Measurements from ENCODE around the gene TEX38. TPM values are rescaled to one million over a fixed set of nuclear protein-coding genes. Genes with fewer than 3 reads are reported as not detected.
A peak's percentile ranks its signal among the peaks of the same experiment; 100 is the strongest.

TEX38 gene
- polyA plus RNA-seq, 2 of the 4 experiments (the other 2 are of a cell fraction), result not detected

DNA sequence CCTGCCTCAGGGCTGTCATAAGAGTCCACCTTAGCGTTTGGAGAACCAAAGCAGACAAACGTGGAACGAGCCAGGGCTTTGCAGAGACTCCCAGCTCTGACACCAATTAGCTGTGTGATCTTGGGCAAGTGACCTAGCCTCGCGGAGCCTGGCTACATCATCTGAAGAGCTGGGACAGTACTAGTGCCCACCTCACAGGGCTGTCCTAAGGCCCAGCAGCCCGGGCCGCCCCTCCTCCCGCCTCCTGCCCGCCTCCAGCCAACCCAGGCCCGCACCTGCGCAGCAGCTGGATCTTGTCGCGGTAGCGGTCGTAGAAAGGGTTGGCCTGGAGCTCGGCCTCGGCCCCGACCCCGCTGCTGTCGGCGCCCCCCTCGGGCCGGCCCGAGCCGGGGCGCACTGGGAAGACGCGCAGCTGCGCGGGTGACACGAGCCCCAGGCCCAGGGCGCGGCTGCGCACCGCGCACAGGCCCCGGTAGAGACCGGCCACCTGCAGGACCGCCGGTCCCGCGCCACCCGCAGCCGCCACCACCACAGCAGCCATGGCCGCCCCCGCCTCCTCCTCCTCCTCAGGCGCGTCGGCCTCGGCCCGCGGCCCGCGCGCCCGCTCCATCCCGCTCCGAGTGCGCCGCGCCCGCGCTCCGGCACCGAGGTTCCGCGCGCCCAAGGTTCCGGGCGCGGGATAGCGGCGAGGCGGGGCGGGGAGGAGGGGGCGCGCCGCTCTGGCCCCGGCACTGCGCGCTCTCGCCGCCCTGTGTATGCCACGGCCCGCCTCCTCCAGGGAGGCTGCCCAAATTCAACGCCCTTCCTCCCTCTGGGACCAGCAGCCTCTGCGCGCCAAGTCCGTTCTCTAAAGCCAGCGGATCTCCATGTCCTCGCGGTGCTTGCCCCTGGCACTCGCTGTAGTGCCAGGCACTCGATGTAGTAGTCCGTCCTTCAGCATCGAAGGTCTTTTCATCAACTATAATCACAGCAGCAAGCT is 3.6 kb upstream of the TEX38 start, which contains the start of gene ATPAF1 (continued):
- TF ChIP-seq, protein P1, sequence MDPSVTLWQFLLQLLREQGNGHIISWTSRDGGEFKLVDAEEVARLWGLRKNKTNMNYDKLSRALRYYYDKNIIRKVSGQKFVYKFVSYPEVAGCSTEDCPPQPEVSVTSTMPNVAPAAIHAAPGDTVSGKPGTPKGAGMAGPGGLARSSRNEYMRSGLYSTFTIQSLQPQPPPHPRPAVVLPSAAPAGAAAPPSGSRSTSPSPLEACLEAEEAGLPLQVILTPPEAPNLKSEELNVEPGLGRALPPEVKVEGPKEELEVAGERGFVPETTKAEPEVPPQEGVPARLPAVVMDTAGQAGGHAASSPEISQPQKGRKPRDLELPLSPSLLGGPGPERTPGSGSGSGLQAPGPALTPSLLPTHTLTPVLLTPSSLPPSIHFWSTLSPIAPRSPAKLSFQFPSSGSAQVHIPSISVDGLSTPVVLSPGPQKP (IDR thresholded peaks at IDR 0.05; ENCODE audit: low read depth, low read length), result no peak
- TF ChIP-seq HOXA7 (CRISPR knock-in tag; IDR thresholded peaks at IDR 0.05) (no peak), HEYL (CRISPR knock-in tag; IDR thresholded peaks at IDR 0.05) (no peak), FOSB (CRISPR knock-in tag; IDR thresholded peaks at IDR 0.05) (no peak), POLR2A (IDR thresholded peaks at IDR 0.05; ENCODE audit: low read length) (peak; percentile 40), KDM5A (IDR thresholded peaks at IDR 0.05) (no peak), HDAC2 (IDR thresholded peaks at IDR 0.05) (no peak), CBX8 (IDR thresholded peaks at IDR 0.05) (no peak), CBX2 (IDR thresholded peaks at IDR 0.05; ENCODE audit: borderline replicate concordance, low read depth) (no peak), HOXB13 (CRISPR knock-in tag; IDR thresholded peaks at IDR 0.05; ENCODE audit: low read depth) (no peak), CHD2 (IDR thresholded peaks at IDR 0.05; ENCODE audit: low read length, partially characterized antibody) (no peak), CEBPB (IDR thresholded peaks at IDR 0.05) (no peak), RAD21 (conservative IDR thresholded peaks at IDR 0.05 in 1 of 2, IDR thresholded peaks at IDR 0.05 in 1 of 2) (no peak; a peak in 1 of 5 replicates), ESRRA (IDR thresholded peaks at IDR 0.05; ENCODE audit: borderline replicate concordance, low read length) (no peak), TP53 (CRISPR knock-in tag; IDR thresholded peaks at IDR 0.05) (no peak), RNF2 (IDR thresholded peaks at IDR 0.05; ENCODE audit: borderline replicate concordance, low read depth) (no peak)
- TF ChIP-seq, protein P2, sequence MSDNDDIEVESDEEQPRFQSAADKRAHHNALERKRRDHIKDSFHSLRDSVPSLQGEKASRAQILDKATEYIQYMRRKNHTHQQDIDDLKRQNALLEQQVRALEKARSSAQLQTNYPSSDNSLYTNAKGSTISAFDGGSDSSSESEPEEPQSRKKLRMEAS (IDR thresholded peaks at IDR 0.05), result peak; percentile 56
- TF ChIP-seq, protein P3, sequence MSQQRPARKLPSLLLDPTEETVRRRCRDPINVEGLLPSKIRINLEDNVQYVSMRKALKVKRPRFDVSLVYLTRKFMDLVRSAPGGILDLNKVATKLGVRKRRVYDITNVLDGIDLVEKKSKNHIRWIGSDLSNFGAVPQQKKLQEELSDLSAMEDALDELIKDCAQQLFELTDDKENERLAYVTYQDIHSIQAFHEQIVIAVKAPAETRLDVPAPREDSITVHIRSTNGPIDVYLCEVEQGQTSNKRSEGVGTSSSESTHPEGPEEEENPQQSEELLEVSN (IDR thresholded peaks at IDR 0.05; ENCODE audit: borderline replicate concordance, low read depth), result no peak
- TF ChIP-seq, protein P4, sequence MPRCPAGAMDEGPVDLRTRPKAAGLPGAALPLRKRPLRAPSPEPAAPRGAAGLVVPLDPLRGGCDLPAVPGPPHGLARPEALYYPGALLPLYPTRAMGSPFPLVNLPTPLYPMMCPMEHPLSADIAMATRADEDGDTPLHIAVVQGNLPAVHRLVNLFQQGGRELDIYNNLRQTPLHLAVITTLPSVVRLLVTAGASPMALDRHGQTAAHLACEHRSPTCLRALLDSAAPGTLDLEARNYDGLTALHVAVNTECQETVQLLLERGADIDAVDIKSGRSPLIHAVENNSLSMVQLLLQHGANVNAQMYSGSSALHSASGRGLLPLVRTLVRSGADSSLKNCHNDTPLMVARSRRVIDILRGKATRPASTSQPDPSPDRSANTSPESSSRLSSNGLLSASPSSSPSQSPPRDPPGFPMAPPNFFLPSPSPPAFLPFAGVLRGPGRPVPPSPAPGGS (IDR thresholded peaks at IDR 0.05), result 0 out of 3 replicates have a peak, but pooled peaks have one; percentile 34
- TF ChIP-seq, protein P5, sequence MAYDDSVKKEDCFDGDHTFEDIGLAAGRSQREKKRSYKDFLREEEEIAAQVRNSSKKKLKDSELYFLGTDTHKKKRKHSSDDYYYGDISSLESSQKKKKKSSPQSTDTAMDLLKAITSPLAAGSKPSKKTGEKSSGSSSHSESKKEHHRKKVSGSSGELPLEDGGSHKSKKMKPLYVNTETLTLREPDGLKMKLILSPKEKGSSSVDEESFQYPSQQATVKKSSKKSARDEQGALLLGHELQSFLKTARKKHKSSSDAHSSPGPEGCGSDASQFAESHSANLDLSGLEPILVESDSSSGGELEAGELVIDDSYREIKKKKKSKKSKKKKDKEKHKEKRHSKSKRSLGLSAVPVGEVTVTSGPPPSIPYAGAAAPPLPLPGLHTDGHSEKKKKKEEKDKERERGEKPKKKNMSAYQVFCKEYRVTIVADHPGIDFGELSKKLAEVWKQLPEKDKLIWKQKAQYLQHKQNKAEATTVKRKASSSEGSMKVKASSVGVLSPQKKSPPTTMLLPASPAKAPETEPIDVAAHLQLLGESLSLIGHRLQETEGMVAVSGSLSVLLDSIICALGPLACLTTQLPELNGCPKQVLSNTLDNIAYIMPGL (CRISPR knock-in tag; IDR thresholded peaks at IDR 0.05; ENCODE audit: borderline replicate concordance), result no peak
- TF ChIP-seq, protein P6, sequence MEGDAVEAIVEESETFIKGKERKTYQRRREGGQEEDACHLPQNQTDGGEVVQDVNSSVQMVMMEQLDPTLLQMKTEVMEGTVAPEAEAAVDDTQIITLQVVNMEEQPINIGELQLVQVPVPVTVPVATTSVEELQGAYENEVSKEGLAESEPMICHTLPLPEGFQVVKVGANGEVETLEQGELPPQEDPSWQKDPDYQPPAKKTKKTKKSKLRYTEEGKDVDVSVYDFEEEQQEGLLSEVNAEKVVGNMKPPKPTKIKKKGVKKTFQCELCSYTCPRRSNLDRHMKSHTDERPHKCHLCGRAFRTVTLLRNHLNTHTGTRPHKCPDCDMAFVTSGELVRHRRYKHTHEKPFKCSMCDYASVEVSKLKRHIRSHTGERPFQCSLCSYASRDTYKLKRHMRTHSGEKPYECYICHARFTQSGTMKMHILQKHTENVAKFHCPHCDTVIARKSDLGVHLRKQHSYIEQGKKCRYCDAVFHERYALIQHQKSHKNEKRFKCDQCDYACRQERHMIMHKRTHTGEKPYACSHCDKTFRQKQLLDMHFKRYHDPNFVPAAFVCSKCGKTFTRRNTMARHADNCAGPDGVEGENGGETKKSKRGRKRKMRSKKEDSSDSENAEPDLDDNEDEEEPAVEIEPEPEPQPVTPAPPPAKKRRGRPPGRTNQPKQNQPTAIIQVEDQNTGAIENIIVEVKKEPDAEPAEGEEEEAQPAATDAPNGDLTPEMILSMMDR (IDR thresholded peaks at IDR 0.05), result 0 out of 3 replicates have a peak, but pooled peaks have one; percentile 8
- TF ChIP-seq, protein P7, sequence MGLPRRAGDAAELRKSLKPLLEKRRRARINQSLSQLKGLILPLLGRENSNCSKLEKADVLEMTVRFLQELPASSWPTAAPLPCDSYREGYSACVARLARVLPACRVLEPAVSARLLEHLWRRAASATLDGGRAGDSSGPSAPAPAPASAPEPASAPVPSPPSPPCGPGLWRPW (IDR thresholded peaks at IDR 0.05), result no peak

Measured in A549 (cell line).